ENCODE measurements around the gene KDF1. TPM values are rescaled to one million over a fixed set of nuclear protein-coding genes. Genes with fewer than 3 reads are reported as not detected.

The KDF1 gene
- total and polyA plus RNA-seq, 2 of the 13 experiments (the other 11 are each of a cell fraction or from before 2014, with no cell fraction given) = 1.9 to 4.9 TPM

DNA sequence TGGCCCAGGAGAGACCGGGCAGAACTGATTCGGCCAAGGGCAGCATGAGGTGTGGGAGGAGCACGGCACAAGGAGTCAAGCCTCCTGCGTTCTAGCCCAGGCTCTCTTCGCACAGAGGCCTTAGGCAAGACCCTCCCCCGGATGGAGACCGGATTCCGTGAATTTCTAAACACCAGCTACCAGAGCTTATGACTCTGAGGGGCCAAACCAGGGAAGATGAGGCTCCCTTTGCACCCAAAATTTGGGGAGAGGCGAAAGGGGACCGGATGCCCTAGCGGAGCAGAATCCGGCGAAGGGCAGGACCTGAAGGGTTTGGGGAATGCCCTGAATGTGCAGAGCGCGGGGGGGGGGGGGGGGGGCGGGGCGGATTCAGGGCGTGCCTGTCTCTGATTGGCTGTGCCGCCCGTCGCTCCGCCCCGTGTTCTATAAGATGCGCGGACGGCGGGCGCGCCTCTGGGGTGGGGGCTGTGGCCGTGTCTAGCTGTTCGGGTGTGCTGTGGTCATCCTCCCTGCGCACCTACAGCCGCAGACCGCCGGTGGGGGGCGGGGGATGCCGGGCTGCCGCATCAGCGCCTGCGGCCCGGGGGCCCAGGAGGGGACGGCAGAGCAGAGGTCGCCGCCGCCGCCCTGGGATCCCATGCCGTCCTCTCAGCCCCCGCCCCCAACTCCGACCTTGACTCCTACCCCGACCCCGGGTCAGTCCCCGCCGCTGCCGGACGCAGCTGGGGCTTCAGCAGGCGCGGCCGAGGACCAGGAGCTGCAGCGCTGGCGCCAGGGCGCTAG is 33.2 kb upstream of the KDF1 start, which contains the start of gene TRNP1 (continued):
- peak; percentile 82 for TF ChIP-seq MAF1 (CRISPR knock-in tag; IDR thresholded peaks at IDR 0.05; ENCODE audit: borderline replicate concordance)
- peak in 1 of 2 experiments; percentile 93; a peak in 1 of 4 replicates for TF ChIP-seq KLF16 (CRISPR knock-in tag; IDR thresholded peaks at IDR 0.05)
- TF ChIP-seq EED (CRISPR knock-in tag; IDR thresholded peaks at IDR 0.05) = no peak
- TF ChIP-seq ZNF205 (CRISPR knock-in tag; IDR thresholded peaks at IDR 0.05) = peak; percentile 84
- peak; percentile 90 for TF ChIP-seq HNF4G (IDR thresholded peaks at IDR 0.05; ENCODE audit: borderline replicate concordance, low read depth, low read length)
- TF ChIP-seq HNF4G (CRISPR knock-in tag; IDR thresholded peaks at IDR 0.05; ENCODE audit: borderline replicate concordance, low read depth) = peak; percentile 84; the same call in 1 of the 2 replicates
- TF ChIP-seq ZNF256 (CRISPR knock-in tag; conservative IDR thresholded peaks at IDR 0.05) = no peak; the same call in 1 of the 2 replicates
- TF ChIP-seq HMGA1 (CRISPR knock-in tag; conservative IDR thresholded peaks at IDR 0.05) = no peak
- TF ChIP-seq ZNF317 (CRISPR knock-in tag; IDR thresholded peaks at IDR 0.05) = 0 out of 2 replicates have a peak, but pooled peaks have one; percentile 23
- TF ChIP-seq SP4 (CRISPR knock-in tag; IDR thresholded peaks at IDR 0.05) = peak; percentile 60
- TF ChIP-seq MAFK (conservative IDR thresholded peaks at IDR 0.05 in 1 of 2, IDR thresholded peaks at IDR 0.05 in 1 of 2; ENCODE audit: low read length in 2 of 2) = no peak
- TF ChIP-seq, protein P1, sequence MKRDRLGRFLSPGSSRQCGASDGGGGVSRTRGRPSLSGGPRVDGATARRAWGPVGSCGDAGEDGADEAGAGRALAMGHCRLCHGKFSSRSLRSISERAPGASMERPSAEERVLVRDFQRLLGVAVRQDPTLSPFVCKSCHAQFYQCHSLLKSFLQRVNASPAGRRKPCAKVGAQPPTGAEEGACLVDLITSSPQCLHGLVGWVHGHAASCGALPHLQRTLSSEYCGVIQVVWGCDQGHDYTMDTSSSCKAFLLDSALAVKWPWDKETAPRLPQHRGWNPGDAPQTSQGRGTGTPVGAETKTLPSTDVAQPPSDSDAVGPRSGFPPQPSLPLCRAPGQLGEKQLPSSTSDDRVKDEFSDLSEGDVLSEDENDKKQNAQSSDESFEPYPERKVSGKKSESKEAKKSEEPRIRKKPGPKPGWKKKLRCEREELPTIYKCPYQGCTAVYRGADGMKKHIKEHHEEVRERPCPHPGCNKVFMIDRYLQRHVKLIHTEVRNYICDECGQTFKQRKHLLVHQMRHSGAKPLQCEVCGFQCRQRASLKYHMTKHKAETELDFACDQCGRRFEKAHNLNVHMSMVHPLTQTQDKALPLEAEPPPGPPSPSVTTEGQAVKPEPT (CRISPR knock-in tag; IDR thresholded peaks at IDR 0.05; ENCODE audit: low read depth) = peak; percentile 67; the same call in 1 of the 2 replicates
- TF ChIP-seq ZNF674 (CRISPR knock-in tag; IDR thresholded peaks at IDR 0.05; ENCODE audit: low read depth) = 0 out of 2 replicates have a peak, but pooled peaks have one; percentile 36
- TF ChIP-seq ELF3 (CRISPR knock-in tag; IDR thresholded peaks at IDR 0.05) = peak; percentile 56
- peak; percentile 95 for TF ChIP-seq NFKB2 (CRISPR knock-in tag; IDR thresholded peaks at IDR 0.05; ENCODE audit: borderline replicate concordance)
- TF ChIP-seq WIZ (CRISPR knock-in tag; IDR thresholded peaks at IDR 0.05) = no peak
- TF ChIP-seq ZC3H13 (CRISPR knock-in tag; IDR thresholded peaks at IDR 0.05) = peak; percentile 90; the same call in 1 of the 2 replicates
- TF ChIP-seq ZNF878 (CRISPR knock-in tag; IDR thresholded peaks at IDR 0.05) = peak; percentile 87
- no peak for TF ChIP-seq MTF2 (CRISPR knock-in tag; IDR thresholded peaks at IDR 0.05; ENCODE audit: borderline replicate concordance)
- TF ChIP-seq, protein P2, sequence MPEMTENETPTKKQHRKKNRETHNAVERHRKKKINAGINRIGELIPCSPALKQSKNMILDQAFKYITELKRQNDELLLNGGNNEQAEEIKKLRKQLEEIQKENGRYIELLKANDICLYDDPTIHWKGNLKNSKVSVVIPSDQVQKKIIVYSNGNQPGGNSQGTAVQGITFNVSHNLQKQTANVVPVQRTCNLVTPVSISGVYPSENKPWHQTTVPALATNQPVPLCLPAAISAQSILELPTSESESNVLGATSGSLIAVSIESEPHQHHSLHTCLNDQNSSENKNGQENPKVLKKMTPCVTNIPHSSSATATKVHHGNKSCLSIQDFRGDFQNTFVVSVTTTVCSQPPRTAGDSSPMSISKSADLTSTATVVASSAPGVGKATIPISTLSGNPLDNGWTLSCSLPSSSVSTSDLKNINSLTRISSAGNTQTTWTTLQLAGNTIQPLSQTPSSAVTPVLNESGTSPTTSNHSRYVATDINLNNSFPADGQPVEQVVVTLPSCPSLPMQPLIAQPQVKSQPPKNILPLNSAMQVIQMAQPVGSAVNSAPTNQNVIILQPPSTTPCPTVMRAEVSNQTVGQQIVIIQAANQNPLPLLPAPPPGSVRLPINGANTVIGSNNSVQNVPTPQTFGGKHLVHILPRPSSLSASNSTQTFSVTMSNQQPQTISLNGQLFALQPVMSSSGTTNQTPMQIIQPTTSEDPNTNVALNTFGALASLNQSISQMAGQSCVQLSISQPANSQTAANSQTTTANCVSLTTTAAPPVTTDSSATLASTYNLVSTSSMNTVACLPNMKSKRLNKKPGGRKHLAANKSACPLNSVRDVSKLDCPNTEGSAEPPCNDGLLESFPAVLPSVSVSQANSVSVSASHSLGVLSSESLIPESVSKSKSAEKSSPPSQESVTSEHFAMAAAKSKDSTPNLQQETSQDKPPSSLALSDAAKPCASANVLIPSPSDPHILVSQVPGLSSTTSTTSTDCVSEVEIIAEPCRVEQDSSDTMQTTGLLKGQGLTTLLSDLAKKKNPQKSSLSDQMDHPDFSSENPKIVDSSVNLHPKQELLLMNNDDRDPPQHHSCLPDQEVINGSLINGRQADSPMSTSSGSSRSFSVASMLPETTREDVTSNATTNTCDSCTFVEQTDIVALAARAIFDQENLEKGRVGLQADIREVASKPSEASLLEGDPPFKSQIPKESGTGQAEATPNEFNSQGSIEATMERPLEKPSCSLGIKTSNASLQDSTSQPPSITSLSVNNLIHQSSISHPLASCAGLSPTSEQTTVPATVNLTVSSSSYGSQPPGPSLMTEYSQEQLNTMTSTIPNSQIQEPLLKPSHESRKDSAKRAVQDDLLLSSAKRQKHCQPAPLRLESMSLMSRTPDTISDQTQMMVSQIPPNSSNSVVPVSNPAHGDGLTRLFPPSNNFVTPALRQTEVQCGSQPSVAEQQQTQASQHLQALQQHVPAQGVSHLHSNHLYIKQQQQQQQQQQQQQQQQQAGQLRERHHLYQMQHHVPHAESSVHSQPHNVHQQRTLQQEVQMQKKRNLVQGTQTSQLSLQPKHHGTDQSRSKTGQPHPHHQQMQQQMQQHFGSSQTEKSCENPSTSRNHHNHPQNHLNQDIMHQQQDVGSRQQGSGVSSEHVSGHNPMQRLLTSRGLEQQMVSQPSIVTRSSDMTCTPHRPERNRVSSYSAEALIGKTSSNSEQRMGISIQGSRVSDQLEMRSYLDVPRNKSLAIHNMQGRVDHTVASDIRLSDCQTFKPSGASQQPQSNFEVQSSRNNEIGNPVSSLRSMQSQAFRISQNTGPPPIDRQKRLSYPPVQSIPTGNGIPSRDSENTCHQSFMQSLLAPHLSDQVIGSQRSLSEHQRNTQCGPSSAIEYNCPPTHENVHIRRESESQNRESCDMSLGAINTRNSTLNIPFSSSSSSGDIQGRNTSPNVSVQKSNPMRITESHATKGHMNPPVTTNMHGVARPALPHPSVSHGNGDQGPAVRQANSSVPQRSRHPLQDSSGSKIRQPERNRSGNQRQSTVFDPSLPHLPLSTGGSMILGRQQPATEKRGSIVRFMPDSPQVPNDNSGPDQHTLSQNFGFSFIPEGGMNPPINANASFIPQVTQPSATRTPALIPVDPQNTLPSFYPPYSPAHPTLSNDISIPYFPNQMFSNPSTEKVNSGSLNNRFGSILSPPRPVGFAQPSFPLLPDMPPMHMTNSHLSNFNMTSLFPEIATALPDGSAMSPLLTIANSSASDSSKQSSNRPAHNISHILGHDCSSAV (CRISPR knock-in tag; IDR thresholded peaks at IDR 0.05; ENCODE audit: borderline replicate concordance) = no peak
